AG09319 (cell line): ENCODE results near the gene OXNAD1.

Experiments used
- DNase-seq: peaks from one replicate; pipeline ENCODE4 v3.0.0-alpha.2; 2010; ENCODE audit warnings: low read depth; ENCODE audit errors: extremely low read depth
- TF ChIP-seq, protein P1 (sequence below): IDR thresholded peaks from 2 replicates; pipeline ENCODE4 v1.5.1; 2011; ENCODE audit warnings: low read depth, mild to moderate bottlenecking, inconsistent platforms, low read length, moderate library complexity

The OXNAD1 gene

GRCh38 chr3:16260046-16260445 lies 5.0 kb upstream of the OXNAD1 start:
- no peak for DNase-seq
- TF ChIP-seq, protein P1, sequence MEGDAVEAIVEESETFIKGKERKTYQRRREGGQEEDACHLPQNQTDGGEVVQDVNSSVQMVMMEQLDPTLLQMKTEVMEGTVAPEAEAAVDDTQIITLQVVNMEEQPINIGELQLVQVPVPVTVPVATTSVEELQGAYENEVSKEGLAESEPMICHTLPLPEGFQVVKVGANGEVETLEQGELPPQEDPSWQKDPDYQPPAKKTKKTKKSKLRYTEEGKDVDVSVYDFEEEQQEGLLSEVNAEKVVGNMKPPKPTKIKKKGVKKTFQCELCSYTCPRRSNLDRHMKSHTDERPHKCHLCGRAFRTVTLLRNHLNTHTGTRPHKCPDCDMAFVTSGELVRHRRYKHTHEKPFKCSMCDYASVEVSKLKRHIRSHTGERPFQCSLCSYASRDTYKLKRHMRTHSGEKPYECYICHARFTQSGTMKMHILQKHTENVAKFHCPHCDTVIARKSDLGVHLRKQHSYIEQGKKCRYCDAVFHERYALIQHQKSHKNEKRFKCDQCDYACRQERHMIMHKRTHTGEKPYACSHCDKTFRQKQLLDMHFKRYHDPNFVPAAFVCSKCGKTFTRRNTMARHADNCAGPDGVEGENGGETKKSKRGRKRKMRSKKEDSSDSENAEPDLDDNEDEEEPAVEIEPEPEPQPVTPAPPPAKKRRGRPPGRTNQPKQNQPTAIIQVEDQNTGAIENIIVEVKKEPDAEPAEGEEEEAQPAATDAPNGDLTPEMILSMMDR, result no peak

GRCh38 chr3:16262174-16262573 lies 2.8 kb upstream of the OXNAD1 start:
- TF ChIP-seq, protein P1, result no peak
- DNase-seq, result no peak

DNA sequence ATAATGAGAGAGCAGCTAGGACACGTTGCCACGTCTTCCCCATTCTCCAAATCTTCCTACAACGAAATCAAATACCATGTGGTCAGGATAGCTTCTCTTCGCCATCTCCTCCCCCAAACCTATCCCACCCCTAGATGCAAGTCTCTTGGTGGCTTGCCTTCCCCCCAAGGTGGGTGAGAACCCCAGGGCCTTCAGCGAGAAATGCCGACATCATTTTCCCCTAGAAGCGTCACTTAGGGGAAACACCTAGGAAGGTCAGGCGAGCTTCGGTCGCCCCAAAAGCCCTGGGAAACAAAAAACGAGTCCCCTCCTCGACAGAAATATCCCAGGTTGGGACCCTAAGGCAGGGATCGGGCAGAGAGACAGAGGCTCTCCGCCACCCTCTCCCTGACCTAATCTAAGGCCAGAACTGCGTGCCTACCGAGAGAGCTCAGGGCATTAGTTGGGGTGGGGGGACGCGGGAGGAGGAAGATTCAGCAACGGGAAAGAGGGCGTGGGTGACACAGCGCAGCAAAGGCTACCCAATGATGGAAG lies 771 bp upstream of the OXNAD1 start:
- TF ChIP-seq, protein P1, result no peak
- peak; percentile 31 for DNase-seq

- DNase-seq, result no peak
Measured at GRCh38 chr3:16265455-16265786, 409 bp downstream of the OXNAD1 start.

GRCh38 chr3:16266714-16267113 lies 1.7 kb downstream of the OXNAD1 start:
- no peak for DNase-seq
- TF ChIP-seq, protein P1, result no peak

More at GRCh38 chr3:16265455-16265786, 409 bp downstream of the OXNAD1 start:
- TF ChIP-seq, protein P1, result no peak

GRCh38 chr3:16270855-16271254 lies 5.8 kb downstream of the OXNAD1 start:
- TF ChIP-seq, protein P1, result no peak

DNA sequence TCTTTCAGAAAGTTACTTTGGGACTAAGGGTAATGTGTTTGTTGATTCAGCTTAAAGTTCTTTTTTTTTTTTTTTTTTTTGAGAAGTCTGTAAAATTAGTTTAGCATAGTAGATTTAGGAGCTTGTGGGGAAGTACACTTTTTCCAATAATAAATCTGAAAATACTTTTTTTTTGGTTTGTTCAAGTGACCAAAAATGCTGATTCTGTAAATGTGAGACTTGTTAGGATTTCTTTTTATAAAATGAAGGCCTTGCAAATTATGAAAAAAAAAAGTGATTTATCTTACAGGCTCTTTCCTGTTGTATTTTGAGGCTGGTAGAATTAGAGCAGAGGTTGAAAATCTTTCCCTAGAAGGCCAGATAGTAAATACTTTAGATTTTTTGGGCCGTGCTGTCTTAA lies 7.6 kb downstream of the OXNAD1 start:
- TF ChIP-seq, protein P1, result no peak
- no peak for DNase-seq

More at GRCh38 chr3:16270855-16271254, 5.8 kb downstream of the OXNAD1 start:
- no peak for DNase-seq
